HG03039 (cell line): ENCODE results near the gene NSRP1.
"Not testable (repeated sequence)": the region's sequence is repeated elsewhere in the genome, so short reads cannot be mapped to it uniquely, and the experiment has no call there.

ENCODE experiments used
- ATAC-seq: cut with Tn5 transposase; IDR thresholded peaks from one replicate; pipeline ENCODE4 v1.9.1; 2021; ENCODE audit warnings: mild to moderate bottlenecking, moderate library complexity; ENCODE audit not compliant: unreplicated experiment

The NSRP1 gene

GRCh38 chr17:30220414-30220813, 103.8 kb downstream of the NSRP1 start:
- no peak for ATAC-seq

GRCh38 chr17:30221346-30221745, 104.7 kb downstream of the NSRP1 start:
- ATAC-seq, result no peak

- ATAC-seq, result no peak
Observed at GRCh38 chr17:30222251-30222650, 105.6 kb downstream of the NSRP1 start.

- no peak for ATAC-seq
Observed at GRCh38 chr17:30222721-30223175, 106.1 kb downstream of the NSRP1 start.

- no peak for ATAC-seq
Observed at GRCh38 chr17:30224419-30224960, 107.9 kb downstream of the NSRP1 start.

GRCh38 chr17:30225112-30225511, 108.5 kb downstream of the NSRP1 start:
- no peak for ATAC-seq

GRCh38 chr17:30225919-30226553, 109.4 kb downstream of the NSRP1 start:
- ATAC-seq, result no peak

- ATAC-seq, result no peak
Observed at GRCh38 chr17:30226878-30227277, 110.3 kb downstream of the NSRP1 start.

GRCh38 chr17:30228011-30228410, 111.4 kb downstream of the NSRP1 start:
- ATAC-seq, result no peak

GRCh38 chr17:30229012-30229411, 112.4 kb downstream of the NSRP1 start:
- no peak for ATAC-seq

- ATAC-seq, result not testable (repeated sequence)
Observed at GRCh38 chr17:30230009-30230408, 113.4 kb downstream of the NSRP1 start.

- ATAC-seq, result no peak
Observed at GRCh38 chr17:30230596-30231125, 114.0 kb downstream of the NSRP1 start.

GRCh38 chr17:30232015-30232823, 115.6 kb downstream of the NSRP1 start:
- ATAC-seq, result no peak

GRCh38 chr17:30232824-30233427, 116.3 kb downstream of the NSRP1 start:
- ATAC-seq, result no peak

GRCh38 chr17:30234296-30234695, 117.7 kb downstream of the NSRP1 start:
- ATAC-seq, result no peak

GRCh38 chr17:30234964-30235363, 118.3 kb downstream of the NSRP1 start:
- no peak for ATAC-seq

- no peak for ATAC-seq
Observed at GRCh38 chr17:30235386-30236296, 119.0 kb downstream of the NSRP1 start, which contains the start of gene SLC6A4. Gene SLC6A4 (minus strand): TSS chr17:30235697. CDS start chr17:30221958, 13,739 bp downstream.
